ENCODE data around the gene IGSF23.
A peak's percentile ranks its signal among the peaks of the same experiment; 100 is the strongest.
"Not testable (repeated sequence)": the region's sequence is repeated elsewhere in the genome, so short reads cannot be mapped to it uniquely, and the experiment has no call there.

The IGSF23 gene

DNA sequence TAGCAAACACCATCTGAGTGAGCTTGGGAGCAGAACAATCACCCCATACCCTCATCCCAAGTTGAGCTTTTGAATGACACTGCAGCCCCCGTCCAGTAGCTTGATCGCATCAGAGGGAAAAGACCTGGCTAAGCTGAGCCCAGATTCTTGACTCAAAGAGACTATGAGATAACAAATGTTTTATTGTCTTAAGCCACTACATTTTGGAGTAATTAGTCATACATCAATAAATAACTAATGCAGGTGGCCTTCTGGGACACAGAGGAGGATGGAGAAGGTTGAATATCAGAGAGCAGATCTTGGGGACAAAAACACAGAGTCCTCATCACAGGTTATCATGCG, 24.6 kb upstream of the IGSF23 start:
- no peak for DNase-seq

DNA sequence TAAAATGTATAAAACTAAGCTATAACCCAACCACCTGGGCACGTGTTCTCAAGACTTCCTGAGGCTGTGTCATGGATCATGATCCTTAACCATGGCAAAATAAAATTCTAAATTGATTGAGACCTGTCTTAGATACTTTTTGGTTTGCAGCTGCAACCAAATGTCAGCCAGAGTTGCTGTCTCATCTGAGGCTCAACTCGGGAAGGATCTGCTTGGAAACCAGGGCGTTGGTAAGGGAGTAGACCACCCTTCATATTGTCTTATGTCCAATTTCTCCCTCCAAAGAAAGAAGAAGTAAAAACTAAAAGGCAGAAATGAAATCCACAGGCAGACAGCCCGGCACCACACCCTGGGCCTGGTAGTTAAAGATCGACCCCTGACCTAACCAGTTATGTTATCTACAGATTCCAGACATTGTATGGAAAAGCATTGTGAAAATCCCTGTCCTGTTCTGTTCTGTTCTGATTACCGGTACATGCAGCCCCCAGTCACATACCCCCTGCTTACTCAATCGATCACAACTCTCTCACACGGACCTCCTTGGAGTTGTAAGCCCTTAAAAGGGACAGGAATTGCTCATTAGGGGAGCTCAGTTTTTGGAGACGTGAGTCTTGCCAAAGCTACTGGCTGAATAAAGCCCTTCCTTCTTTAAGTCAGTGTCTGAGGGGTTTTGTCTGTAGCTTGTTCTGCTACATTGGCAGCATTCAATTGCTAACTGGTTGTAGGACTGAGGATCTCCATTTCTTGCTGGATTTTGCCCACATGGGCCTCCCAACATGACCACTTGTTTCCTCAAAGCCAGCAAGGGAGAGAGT, 22.9 kb upstream of the IGSF23 start:
- no peak for DNase-seq

- not testable (repeated sequence) for DNase-seq
These were observed 21.9 kb upstream of the IGSF23 start for GRCh38 chr19:44591340-44591993.

GRCh38 chr19:44592451-44592890, 20.9 kb upstream of the IGSF23 start:
- no peak for DNase-seq

DNA sequence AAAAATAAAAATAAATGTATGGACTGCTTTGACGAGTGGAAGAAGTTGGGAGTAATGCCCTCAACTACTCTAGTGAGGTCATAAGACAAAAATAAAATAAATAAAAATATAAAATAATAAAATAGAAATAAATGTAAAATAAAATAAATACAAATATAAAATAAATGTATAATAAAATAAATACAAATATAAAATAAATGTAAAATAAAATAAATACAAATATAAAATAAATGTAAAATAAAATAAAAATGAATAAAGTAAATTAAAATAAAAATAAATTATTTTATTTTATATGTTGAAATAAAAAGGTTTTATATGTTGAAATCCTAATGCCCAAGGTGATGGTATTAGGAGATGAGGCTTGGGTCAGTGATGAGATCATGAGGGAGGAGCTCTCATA, 20.1 kb upstream of the IGSF23 start:
- no peak for DNase-seq

- not testable (repeated sequence) for DNase-seq
These were observed 19.5 kb upstream of the IGSF23 start for GRCh38 chr19:44593866-44594266.

GRCh38 chr19:44596428-44597130, 16.8 kb upstream of the IGSF23 start:
- DNase-seq = no peak

DNA sequence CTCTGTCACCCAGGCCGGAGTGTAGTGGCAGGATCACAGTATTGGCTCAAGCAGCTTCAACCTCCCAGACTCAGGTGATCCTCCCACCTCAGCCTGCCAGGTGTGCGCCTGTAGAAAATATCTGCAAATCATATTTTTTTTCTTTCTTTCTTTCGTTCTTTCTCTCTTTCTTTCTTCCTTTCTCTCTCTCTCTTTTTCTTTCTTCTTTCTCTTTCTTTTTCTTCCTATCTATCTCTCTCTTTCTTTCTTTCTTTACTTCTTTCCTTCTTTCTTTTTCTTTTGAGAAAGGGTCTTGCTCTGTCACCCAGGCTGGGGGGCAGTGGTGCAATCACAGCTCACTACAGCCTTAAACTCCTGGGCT, 16.3 kb upstream of the IGSF23 start:
- DNase-seq = no peak

DNA sequence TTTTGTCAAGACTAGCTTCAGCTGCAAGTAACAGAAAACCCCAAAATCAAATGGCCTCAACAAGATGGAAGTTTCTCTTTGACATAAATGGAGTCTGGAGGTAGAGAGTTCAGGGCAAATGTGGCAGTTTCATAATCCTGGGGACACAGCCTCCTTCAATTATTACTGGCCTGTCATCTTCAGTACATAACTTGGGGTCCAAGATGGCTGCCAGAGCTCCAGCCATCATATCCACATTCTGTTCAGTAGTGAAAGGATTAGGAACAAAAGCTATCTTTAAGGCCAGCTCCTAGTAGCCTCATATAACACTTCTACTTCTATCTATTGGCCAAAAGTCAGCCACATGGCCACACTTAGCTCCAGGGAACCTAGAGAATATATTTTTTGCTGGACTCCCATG, 15.0 kb upstream of the IGSF23 start:
- no peak for DNase-seq

- no peak for DNase-seq
These were observed 14.5 kb upstream of the IGSF23 start for GRCh38 chr19:44598880-44599279.

- DNase-seq = no peak
These were observed 12.9 kb upstream of the IGSF23 start for GRCh38 chr19:44600466-44600865.

DNA sequence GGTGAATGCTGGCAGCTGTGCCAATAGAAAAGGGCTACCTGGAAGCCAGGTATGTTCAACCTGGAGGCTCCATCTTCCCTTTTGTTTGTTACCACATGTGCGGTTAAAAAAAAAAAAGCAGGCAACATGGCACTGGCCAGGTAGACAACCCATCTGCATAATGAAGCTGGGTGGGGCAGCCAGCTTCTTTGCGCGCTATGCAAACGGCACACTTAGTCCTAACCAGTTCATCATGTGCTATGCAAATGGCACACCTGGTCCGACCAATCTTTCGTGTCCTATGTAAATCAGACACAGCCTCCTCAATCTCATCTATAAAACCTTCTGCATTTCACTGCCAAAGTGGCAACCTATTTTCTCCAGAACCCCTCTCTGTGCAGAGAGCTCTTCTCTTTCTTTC, 11.3 kb upstream of the IGSF23 start:
- no peak for DNase-seq

GRCh38 chr19:44603201-44603945, 10.0 kb upstream of the IGSF23 start:
- DNase-seq = no peak

DNA sequence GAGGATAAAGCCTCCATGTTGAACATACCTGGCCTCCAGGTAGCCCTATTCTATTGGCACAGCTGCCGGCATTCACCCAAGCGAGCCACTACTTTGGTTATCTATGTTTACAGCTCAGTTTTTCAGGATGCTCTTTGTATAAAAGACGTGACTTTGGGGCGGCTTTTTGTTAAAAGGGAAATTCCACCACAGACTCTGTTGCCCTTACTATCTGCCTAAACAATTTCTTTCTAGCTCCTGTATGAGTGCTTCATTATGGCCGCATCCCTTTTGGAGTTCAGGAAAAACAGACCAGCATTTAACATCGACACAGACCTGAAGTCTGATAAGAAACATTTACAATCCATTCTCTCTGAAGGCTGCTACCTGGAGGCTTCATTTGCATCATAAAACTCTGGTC, 9.1 kb upstream of the IGSF23 start:
- DNase-seq = no peak

DNA sequence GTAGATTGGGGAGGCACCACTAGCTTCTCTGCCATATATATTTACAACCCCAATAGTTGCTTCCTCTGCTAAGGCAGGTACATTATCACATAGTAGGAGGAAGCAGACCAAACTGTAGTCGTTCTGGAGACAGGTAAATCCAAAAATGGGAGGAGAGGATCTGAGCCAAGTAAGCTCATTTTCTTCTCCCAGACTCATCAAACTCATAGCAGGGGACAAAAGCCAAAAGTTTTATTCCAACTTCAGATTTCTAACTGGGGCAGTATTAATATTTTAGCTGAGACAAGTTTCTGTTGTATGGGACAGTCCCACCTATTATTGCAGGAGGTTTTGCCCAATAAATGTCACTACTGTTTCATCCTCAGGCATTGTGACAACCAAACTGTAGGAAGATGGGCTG, 7.8 kb upstream of the IGSF23 start:
- no peak for DNase-seq

DNA sequence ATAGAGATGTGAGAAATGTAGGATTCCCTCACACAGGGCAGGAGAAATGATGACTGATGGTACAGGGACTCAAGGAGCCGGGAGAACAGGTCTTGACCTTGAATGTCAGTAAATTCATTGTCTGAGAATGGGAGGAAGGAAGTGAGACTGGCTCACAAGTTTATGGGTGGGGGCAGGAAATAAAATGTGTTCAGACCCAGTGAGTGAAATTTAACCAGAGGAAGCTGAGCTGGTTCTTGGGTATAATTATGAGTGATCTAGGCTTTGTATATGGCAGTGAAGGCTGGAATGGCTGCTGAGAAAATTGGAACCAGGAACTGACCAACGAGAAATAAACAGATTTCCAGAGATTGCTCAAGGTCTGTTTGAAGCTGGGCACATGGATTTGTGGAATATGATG, 6.3 kb upstream of the IGSF23 start:
- DNase-seq = no peak

DNA sequence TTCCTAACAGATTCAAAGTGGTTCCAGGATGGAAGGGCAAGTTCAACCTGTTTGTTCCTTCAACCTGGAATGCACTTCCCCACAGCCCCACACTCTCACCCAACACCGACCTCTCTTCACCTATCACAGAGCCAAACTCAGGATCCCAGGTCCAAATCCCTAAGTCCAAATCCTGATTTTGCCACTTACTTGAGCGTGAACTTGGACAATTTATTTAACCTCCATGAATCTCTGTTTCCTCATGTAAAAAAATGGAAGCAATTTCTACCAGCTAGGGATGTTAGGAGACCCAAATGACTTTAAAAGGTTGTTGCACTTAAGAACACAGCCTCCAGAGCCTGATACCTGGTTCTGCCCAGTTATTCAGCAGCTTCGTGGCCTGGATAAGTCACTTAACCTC, 5.4 kb upstream of the IGSF23 start:
- no peak for DNase-seq

- DNase-seq = no peak
These were observed 5.0 kb upstream of the IGSF23 start for GRCh38 chr19:44608391-44608821.

DNA sequence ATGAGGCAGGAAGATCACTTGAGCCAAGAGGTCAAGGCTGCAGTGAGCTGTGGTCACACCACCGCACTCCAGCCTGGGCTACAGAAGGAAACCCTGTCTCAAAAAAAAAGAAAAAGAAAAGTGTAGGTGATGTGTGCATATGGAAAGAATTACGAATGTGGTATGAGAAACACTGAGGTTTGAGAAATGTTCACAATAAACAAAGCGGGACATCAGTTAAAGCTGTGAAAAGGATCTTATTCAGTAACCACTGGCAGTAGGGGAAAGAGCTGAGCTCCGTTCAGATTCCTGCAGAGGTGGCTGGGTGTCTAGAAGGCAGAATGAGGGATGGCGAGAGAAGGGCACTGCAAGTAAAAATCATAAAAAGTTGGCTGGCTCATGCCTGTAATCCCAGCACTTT, 4.1 kb upstream of the IGSF23 start:
- DNase-seq = no peak

DNA sequence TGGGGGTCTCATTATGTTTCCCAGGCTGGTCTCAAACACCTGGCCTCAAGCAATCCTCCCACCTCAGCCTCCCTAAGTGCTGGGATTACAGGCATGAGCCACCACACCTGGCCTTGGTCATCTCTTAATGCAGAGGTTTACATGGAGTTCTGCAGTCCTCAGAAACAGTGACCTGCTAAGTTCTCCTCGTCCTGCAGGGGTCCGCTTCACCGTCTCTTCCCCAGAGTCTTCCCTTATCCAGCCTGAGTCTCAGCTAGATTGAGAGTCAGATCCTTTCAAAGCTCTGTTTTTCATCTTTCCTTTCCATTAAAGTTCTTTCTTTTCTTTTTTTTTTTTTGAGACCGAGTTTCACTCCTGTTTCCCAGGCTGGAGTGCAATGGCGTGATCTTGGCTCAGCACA, 2.9 kb upstream of the IGSF23 start:
- DNase-seq = not testable (repeated sequence)

DNA sequence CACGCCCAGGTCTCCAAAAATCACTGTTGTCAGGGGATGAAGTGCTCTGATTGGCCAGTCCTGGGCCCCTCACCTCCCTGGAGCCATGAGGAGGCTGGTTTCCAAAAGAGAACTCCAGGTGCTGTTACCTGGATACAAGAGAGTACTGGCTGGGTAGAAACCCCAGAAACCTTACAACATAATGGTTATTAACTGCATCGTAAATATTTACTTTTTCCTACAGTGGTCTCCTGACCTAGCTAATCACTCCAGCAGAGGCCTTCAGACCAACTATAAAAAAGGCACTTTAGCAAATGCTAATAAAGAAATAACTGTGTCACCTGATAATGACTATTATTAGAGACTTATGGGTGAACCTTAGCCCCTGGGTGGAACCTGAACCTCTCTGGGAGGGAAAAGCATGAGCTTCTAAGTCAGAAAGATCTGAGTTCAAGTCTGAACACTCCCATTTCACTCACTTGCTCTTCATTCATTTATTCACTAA, 1.5 kb upstream of the IGSF23 start:
- peak; percentile 24 for DNase-seq

- DNase-seq = no peak
These were observed 950 bp downstream of the IGSF23 start for GRCh38 chr19:44614313-44614712.

DNA sequence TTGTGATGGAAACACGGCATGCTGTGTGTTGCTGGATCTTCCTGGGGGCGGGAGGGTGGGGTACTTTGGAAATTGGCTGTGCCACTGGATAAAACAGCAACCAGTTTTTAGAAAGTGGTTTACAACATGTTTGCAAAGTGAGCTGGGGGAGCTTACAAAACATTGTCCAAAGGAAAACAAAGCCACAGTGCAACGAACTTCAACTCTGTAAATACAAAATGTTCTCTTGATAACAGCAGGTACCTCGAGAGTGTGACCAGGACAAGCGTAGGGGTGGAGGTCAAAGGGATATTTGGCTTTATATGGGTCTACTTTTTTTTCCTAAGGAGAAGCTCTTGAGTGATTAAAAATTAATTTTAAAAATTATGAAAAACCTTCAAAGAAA, 2.5 kb downstream of the IGSF23 start:
- no peak for DNase-seq

Measured in NCI-H1105 (cell line).